Calu3 (cell line): ENCODE measurements around the gene PLA2G6. TPM values are rescaled to one million over a fixed set of nuclear protein-coding genes. Genes with fewer than 3 reads are reported as not detected.

Experiments
- BruUV-seq: library from RNA; stranded (reverse); fragments of 400-500 nt; replicated peaks from 2 replicates; lab custom pipeline; 2021; lab: Mats Ljungman, UMichigan
- CTCF ChIA-PET: fragments of 300-600 bp; sonication (Branson Sonifier 250); formaldehyde crosslinking; loops from one replicate; lab custom pipeline; 2022; ENCODE audit warnings: antibody characterized with exemption; lab: Charles Lee
- DNase-seq: peaks from one replicate; pipeline ENCODE4 v3.0.0; 2022
- H3K27ac Mint-ChIP-seq: one replicate; pipeline ENCODE4 v1.8.0; 2022; ENCODE audit warnings: mixed read lengths; ENCODE audit not compliant: unreplicated experiment
- H3K27me3 Mint-ChIP-seq: one replicate; pipeline ENCODE4 v1.8.0; 2022; ENCODE audit warnings: mixed read lengths; ENCODE audit not compliant: unreplicated experiment
- H3K36me3 Mint-ChIP-seq: one replicate; pipeline ENCODE4 v1.8.0; 2022; ENCODE audit warnings: mild to moderate bottlenecking, moderate library complexity, mixed read lengths; ENCODE audit not compliant: insufficient read depth, unreplicated experiment
- H3K4me1 Mint-ChIP-seq: one replicate; pipeline ENCODE4 v1.8.0; 2022; ENCODE audit warnings: mild to moderate bottlenecking, low read depth, mixed read lengths; ENCODE audit not compliant: unreplicated experiment
- H3K4me3 Mint-ChIP-seq: one replicate; pipeline ENCODE4 v1.8.0; 2022; ENCODE audit warnings: mild to moderate bottlenecking, low read depth, moderate library complexity, mixed read lengths; ENCODE audit not compliant: unreplicated experiment
- H3K9me3 Mint-ChIP-seq: one replicate; pipeline ENCODE4 v1.8.0; 2022; ENCODE audit warnings: low read depth, mixed read lengths; ENCODE audit not compliant: unreplicated experiment
- CTCF ChIP-seq: fragments of 200-600 bp; IDR thresholded peaks from one replicate; pipeline ENCODE4 v1.8.0; 2022; ENCODE audit warnings: antibody characterized with exemption; ENCODE audit not compliant: unreplicated experiment
- intact Hi-C: fragments of 100-400 bp; cut with micrococcal nuclease; formaldehyde crosslinking; loops from one replicate; pipeline ENCODE4 v1.10.0; 2022; ENCODE audit not compliant: unreplicated experiment
- total RNA-seq: library from RNA; stranded (reverse); gene quantifications from 2 replicates; pipeline ENCODE4 v1.2.3, GENCODE V29; 2022

Gene PLA2G6
- total RNA-seq, 1 experiment from 2014 or later, result 43.5 TPM

- Mint-ChIP-seq H3K36me3 (peaks cover 51% of the 10 kb centered on the region), H3K4me1 (no peaks in the 10 kb centered on the region), H3K9me3 (no peaks in the 10 kb centered on the region), H3K4me3 (no peak overlapping the region), H3K27ac (no peak overlapping the region), H3K27me3 (no peaks in the 10 kb centered on the region)
- CTCF ChIA-PET, result interaction anchor here (0.6 kb wide), 1 partner anchor 227 kb away, joined by 4 read pairs; no protein-coding TSS in a partner anchor
- intact Hi-C loops, result no loop called here
- BruUV-seq, result no TSS peak
- TF ChIP-seq CTCF, result no peak
- DNase-seq, result no peak
Measured at GRCh38 chr22:38078046-38078840, 103.4 kb downstream of the PLA2G6 start.

GRCh38 chr22:38077595-38077994 is 104.0 kb downstream of the PLA2G6 start:
- Mint-ChIP-seq H3K27ac (no peak overlapping the region), H3K4me1 (no peaks in the 10 kb centered on the region), H3K27me3 (no peaks in the 10 kb centered on the region), H3K36me3 (peaks cover 58% of the 10 kb centered on the region), H3K9me3 (no peaks in the 10 kb centered on the region), H3K4me3 (no peak overlapping the region)
- no TSS peak for BruUV-seq
- DNase-seq, result no peak
- CTCF ChIA-PET, result interaction anchor here (0.6 kb wide), 1 partner anchor 227 kb away, joined by 4 read pairs; no protein-coding TSS in a partner anchor
- TF ChIP-seq CTCF, result no peak
- intact Hi-C loops, result no loop called here

- TF ChIP-seq CTCF, result no peak
- H3K27ac Mint-ChIP-seq, result no peak overlapping the region
- H3K36me3 Mint-ChIP-seq, result peaks cover 54% of the 10 kb centered on the region
- no peaks in the 10 kb centered on the region for H3K4me1 Mint-ChIP-seq
- DNase-seq, result no peak
- intact Hi-C loops, result no loop called here
- no peaks in the 10 kb centered on the region for H3K27me3 Mint-ChIP-seq
- no TSS peak for BruUV-seq
- H3K4me3 Mint-ChIP-seq, result no peak overlapping the region
- H3K9me3 Mint-ChIP-seq, result no peaks in the 10 kb centered on the region
- CTCF ChIA-PET, result no interaction called here
Measured at GRCh38 chr22:38077096-38077495, 104.5 kb downstream of the PLA2G6 start.

GRCh38 chr22:38075961-38076360 is 105.7 kb downstream of the PLA2G6 start:
- Mint-ChIP-seq H3K4me1 (no peaks in the 10 kb centered on the region), H3K27ac (no peak overlapping the region), H3K27me3 (no peaks in the 10 kb centered on the region), H3K4me3 (no peak overlapping the region), H3K9me3 (no peaks in the 10 kb centered on the region), H3K36me3 (peaks cover 54% of the 10 kb centered on the region)
- CTCF ChIA-PET, result no interaction called here
- BruUV-seq, result no TSS peak
- intact Hi-C loops, result no loop called here
- TF ChIP-seq CTCF, result no peak
- no peak for DNase-seq
